Endothelial cell of umbilical vein (primary cell): ENCODE measurements around the gene ARHGAP45.

ENCODE experiments used
- CTCF ChIP-seq, 2 donors: IDR thresholded peaks; 1 replicate in 1 of 2; 2 replicates in 1 of 2; pipeline ENCODE4 v1.5.1; 2011; ENCODE audit warnings: low read length in 2 of 2, mild to moderate bottlenecking in 2 of 2, moderate library complexity in 2 of 2, control low read depth in 1 of 2, inconsistent platforms in 1 of 2, low read depth in 1 of 2; ENCODE audit not compliant: insufficient read depth in 1 of 2; ENCODE audit errors: extremely low read depth in 1 of 2
- EZH2 ChIP-seq: IDR thresholded peaks from 2 replicates; pipeline ENCODE4 v1.6.1; 2012; ENCODE audit warnings: borderline replicate concordance, low read depth, mild to moderate bottlenecking, moderate library complexity, low read length, inconsistent platforms; ENCODE audit not compliant: severe bottlenecking
- JUN ChIP-seq: IDR thresholded peaks from 2 replicates; pipeline ENCODE4 v1.6.1; 2011; ENCODE audit warnings: borderline replicate concordance, low read depth; ENCODE audit not compliant: insufficient read length, insufficient read depth
- MAX ChIP-seq: IDR thresholded peaks from 2 replicates; pipeline ENCODE4 v1.6.1; 2011; ENCODE audit not compliant: insufficient read depth, insufficient read length

DNA sequence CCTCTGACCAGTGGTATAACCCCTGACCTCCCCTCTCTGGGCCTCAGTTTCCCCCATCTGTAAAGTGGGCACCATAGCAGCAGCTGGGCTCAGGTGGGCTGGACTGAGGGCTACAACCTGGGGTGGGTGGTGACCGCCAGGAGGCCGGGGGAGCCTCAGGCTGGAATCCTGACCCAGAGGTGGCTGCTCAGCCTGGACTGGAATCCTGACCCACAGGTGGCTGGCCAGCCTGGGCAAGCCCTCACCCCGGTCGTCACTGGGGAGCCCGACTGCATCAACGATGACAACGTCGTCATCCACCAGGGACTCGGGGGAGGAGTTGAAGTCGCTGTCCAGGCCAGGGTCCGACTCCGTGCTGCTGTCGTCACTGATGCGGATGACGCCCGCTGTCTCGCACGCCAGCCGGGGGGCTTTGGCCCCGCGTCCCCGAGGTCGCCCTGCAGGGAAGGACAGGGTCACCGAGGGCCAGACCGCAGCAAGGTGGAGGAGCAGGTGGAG is 47.1 kb downstream of the ARHGAP45 start:
- TF ChIP-seq EZH2: no peak
- TF ChIP-seq CTCF (IDR thresholded peaks at IDR 0.05; ENCODE audit: extremely low read depth in 1 of 2, insufficient read depth in 1 of 2, low read depth in 1 of 2, low read length in 2 of 2): no peak
- TF ChIP-seq MAX: no peak
- TF ChIP-seq JUN: no peak
